OCI-LY1 (cell line): ENCODE measurements around the gene CSF2.
"Not testable (repeated sequence)": the region's sequence is repeated elsewhere in the genome, so short reads cannot be mapped to it uniquely, and the experiment has no call there.

Source experiments
- H2AFZ ChIP-seq: fragments of 200-600 bp; sonication (generic), shearing (Covaris generic); 2 replicates; pipeline ENCODE4 v1.6.0; 2014; ENCODE audit warnings: antibody characterized with exemption, mild to moderate bottlenecking, low read length
- H3F3A ChIP-seq: fragments of 200-600 bp; sonication (generic), shearing (Covaris generic); 2 replicates; pipeline ENCODE4 v1.6.0; 2014; ENCODE audit warnings: mild to moderate bottlenecking, antibody characterized with exemption, low read length, moderate library complexity; ENCODE audit not compliant: insufficient read depth
- H3K27ac ChIP-seq: fragments of 200-600 bp; sonication (generic); 2 replicates; pipeline ENCODE4 v1.5.1; 2014; ENCODE audit warnings: low read length, mixed run types, mild to moderate bottlenecking, low read depth; ENCODE audit not compliant: poor library complexity, severe bottlenecking
- H3K27me3 ChIP-seq: fragments of 200-600 bp; sonication (generic); 2 replicates; pipeline ENCODE4 v1.6.0; 2014; ENCODE audit warnings: antibody characterized with exemption, mild to moderate bottlenecking, low read length, moderate library complexity; ENCODE audit not compliant: insufficient read depth
- H3K36me3 ChIP-seq: fragments of 200-600 bp; sonication (generic); 2 replicates; pipeline ENCODE4 v1.6.1; 2014; ENCODE audit warnings: mild to moderate bottlenecking, antibody characterized with exemption, low read length, moderate library complexity, mixed read lengths; ENCODE audit not compliant: insufficient read depth
- H3K4me1 ChIP-seq: fragments of 200-600 bp; sonication (generic); 2 replicates; pipeline ENCODE4 v1.5.1; 2014; ENCODE audit warnings: mild to moderate bottlenecking, low read length, moderate library complexity; ENCODE audit not compliant: insufficient read depth, severe bottlenecking
- H3K4me2 ChIP-seq: fragments of 200-600 bp; sonication (generic), shearing (Covaris generic); 2 replicates; pipeline ENCODE4 v1.6.1; 2014; ENCODE audit warnings: low read length
- H3K4me3 ChIP-seq: fragments of 200-600 bp; sonication (generic); 2 replicates; pipeline ENCODE4 v1.5.1; 2014; ENCODE audit warnings: low read length, low read depth, mild to moderate bottlenecking, mixed read lengths; ENCODE audit not compliant: poor library complexity, severe bottlenecking
- H3K79me2 ChIP-seq: fragments of 200-600 bp; shearing (Covaris generic); 2 replicates; pipeline ENCODE4 v1.6.1; 2016; ENCODE audit warnings: mixed run types, low read length, mixed read lengths; ENCODE audit not compliant: insufficient read depth
- H3K9ac ChIP-seq: fragments of 200-600 bp; sonication (generic), shearing (Covaris generic); 2 replicates; pipeline ENCODE4 v1.6.1; 2014; ENCODE audit warnings: mild to moderate bottlenecking, low read length, mixed read lengths
- H3K9me2 ChIP-seq: fragments of 200-600 bp; sonication (generic), shearing (Covaris generic); 2 replicates; pipeline ENCODE4 v1.6.1; 2014; ENCODE audit warnings: low read depth, mild to moderate bottlenecking, low read length, mixed read lengths
- H3K9me3 ChIP-seq: fragments of 200-600 bp; shearing (Covaris generic); 2 replicates; pipeline ENCODE4 v1.6.1; 2014; ENCODE audit warnings: low read length, mixed read lengths
- H4K20me1 ChIP-seq: fragments of 200-600 bp; sonication (generic), shearing (Covaris generic); 2 replicates; pipeline ENCODE4 v1.6.0; 2016; ENCODE audit warnings: mild to moderate bottlenecking, low read length; ENCODE audit not compliant: insufficient read depth
- EZH2 ChIP-seq: fragments of 200-600 bp; sonication (generic), shearing (Covaris generic); IDR thresholded peaks from 2 replicates; pipeline ENCODE4 v1.8.0; 2017; ENCODE audit warnings: borderline replicate concordance, mixed run types, mild to moderate bottlenecking, antibody characterized with exemption, low read length, moderate library complexity, mixed read lengths
- TF ChIP-seq, protein P1 (sequence below): fragments of 200-600 bp; sonication (generic), shearing (Covaris generic); IDR thresholded peaks from 2 replicates; pipeline ENCODE4 v1.5.1; 2017; ENCODE audit warnings: mild to moderate bottlenecking, antibody characterized with exemption, low read length, moderate library complexity, mixed read lengths

CSF2 gene

DNA sequence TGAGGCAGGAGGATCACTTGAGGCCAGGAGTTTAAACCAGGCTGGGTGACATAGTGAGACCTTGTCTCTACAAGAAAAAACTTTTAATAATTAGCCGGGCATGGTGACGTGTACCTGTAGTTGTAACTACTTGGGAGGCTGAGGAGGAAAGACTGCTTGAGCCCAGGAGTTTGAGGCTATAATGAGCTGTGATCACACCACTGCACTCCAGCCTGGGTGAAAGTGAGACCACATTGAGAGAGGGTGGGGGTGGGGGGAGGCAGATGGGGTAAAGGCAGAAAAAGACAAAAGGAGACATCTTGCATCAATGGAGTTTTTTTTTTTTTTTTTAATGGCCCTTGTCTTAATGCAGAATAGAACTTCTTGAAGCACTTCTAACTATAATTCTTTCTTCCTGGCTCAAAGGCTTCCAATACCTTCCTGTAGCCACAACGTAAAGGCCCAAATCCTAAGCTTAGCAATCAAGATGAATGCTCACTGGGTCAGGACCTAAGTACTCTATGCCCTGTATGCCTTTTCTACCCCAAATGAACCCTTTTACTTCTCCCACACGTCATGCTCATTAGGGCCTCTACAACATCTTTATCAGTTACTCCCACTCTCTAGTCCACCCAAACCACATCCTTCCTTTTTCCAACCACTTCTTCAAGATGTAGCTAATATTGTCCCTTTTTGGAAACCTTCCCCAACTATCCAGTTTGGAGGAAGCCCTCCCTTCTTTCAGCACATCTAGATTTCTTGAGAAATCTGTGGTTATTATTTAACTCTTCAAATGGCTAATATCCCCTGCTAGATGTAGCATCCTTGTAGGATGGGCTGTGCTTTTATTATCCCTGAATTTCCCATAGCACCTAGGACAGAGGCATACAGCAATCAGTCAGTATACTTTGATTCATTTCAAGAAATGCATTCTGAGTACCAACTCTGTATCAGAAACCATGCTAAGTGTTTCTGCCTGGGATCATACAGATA lies 40.8 kb downstream of the CSF2 start:
- Histone ChIP-seq H3K27me3 (no peaks in the 10 kb centered on the region), H3K36me3 (no peaks in the 10 kb centered on the region), H2AFZ (no peak overlapping the region), H3F3A (no peaks in the 10 kb centered on the region), H3K9ac (no peak overlapping the region), H3K9me2 (no peaks in the 10 kb centered on the region), H3K79me2 (no peaks in the 10 kb centered on the region), H4K20me1 (no peaks in the 10 kb centered on the region), H3K4me2 (no peak overlapping the region), H3K4me3 (no peak overlapping the region), H3K27ac (no peak overlapping the region), H3K4me1 (no peaks in the 10 kb centered on the region), H3K9me3 (no peaks in the 10 kb centered on the region)
- no peak for TF ChIP-seq EZH2
- TF ChIP-seq, protein P1, sequence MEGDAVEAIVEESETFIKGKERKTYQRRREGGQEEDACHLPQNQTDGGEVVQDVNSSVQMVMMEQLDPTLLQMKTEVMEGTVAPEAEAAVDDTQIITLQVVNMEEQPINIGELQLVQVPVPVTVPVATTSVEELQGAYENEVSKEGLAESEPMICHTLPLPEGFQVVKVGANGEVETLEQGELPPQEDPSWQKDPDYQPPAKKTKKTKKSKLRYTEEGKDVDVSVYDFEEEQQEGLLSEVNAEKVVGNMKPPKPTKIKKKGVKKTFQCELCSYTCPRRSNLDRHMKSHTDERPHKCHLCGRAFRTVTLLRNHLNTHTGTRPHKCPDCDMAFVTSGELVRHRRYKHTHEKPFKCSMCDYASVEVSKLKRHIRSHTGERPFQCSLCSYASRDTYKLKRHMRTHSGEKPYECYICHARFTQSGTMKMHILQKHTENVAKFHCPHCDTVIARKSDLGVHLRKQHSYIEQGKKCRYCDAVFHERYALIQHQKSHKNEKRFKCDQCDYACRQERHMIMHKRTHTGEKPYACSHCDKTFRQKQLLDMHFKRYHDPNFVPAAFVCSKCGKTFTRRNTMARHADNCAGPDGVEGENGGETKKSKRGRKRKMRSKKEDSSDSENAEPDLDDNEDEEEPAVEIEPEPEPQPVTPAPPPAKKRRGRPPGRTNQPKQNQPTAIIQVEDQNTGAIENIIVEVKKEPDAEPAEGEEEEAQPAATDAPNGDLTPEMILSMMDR, result no peak

DNA sequence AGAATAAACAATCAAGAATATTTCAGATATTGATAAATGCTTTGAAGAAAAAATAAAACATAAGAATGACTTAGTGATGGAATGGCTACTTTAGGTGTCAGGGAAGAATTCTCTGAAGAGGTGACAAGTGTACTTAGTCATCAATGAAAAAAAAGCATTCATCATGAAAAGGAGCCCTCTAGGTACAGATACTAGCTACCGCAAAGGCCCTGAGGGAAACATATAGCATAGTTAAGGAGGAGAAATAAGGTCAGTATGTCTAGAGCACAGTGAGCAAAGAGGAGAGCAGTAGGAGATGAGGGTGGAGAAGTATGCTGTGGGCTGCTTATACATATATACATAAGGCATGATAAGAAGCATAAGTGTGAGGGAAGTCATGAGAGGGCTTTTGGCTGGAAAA lies 41.8 kb downstream of the CSF2 start:
- Histone ChIP-seq H3K9ac (no peak overlapping the region), H3K79me2 (no peaks in the 10 kb centered on the region), H3K36me3 (no peaks in the 10 kb centered on the region), H3K4me1 (no peaks in the 10 kb centered on the region), H3K9me2 (no peaks in the 10 kb centered on the region), H3K27ac (no peak overlapping the region), H3K9me3 (no peaks in the 10 kb centered on the region), H3K4me3 (no peak overlapping the region), H4K20me1 (no peaks in the 10 kb centered on the region), H3F3A (no peaks in the 10 kb centered on the region), H3K27me3 (no peaks in the 10 kb centered on the region), H3K4me2 (no peak overlapping the region), H2AFZ (no peak overlapping the region)
- TF ChIP-seq, protein P1, result no peak
- TF ChIP-seq EZH2, result no peak

DNA sequence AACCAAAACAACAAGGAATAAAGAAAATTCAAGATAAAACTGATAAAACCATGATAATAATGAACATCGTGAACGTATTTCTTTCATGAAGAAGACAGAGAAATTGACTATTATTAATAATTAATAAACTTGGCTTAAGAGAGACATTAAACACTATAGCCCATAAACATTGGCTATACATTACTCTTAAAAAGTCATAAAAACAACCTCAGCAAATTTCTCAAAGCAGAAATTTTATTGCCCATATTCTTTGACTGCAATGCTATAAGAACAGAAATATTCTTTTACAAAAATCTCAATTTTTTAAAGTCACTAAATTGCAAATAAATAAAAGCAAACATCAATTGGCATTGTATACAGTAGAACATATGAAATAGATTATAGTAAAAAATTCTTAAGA lies 42.5 kb downstream of the CSF2 start:
- Histone ChIP-seq H3K79me2 (no peaks in the 10 kb centered on the region), H3K4me3 (no peak overlapping the region), H3K36me3 (no peaks in the 10 kb centered on the region), H3K4me1 (no peaks in the 10 kb centered on the region), H3K9ac (no peak overlapping the region), H2AFZ (no peak overlapping the region), H3K27me3 (no peaks in the 10 kb centered on the region), H3K9me3 (no peaks in the 10 kb centered on the region), H3F3A (no peaks in the 10 kb centered on the region), H3K27ac (no peak overlapping the region), H3K4me2 (no peak overlapping the region), H3K9me2 (no peaks in the 10 kb centered on the region), H4K20me1 (no peaks in the 10 kb centered on the region)
- TF ChIP-seq, protein P1, result no peak
- no peak for TF ChIP-seq EZH2

DNA sequence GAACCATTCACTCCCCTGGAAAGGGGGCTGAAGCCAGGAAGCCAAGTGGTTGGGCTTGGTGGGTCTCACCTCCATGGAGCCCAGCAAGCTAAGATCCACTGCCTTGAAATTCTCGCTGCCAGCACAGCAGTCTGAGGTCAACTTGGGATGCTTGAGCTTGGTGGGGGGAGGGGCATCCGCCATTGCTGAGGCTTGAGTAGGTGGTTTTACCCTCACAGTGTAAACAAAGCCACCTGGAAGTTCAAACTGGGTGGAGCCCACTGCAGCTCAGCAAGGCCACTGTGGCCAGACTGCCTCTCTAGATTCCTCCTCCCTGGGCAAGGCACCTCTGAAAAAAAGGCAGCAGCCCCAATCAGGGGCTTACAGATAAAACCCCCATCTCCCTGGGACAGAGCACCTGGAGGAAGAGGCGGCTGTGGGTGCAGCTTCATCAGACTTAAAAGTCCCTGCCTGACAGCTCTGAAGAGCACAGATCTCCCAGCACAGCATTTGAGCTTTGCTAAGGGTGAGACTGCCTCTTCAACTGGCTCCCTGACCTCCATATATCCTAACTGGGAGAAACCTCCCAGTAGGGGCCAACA lies 43.4 kb downstream of the CSF2 start:
- H3K36me3 ChIP-seq, H3K9ac ChIP-seq, H2AFZ ChIP-seq, H3K27ac ChIP-seq, H3K4me1 ChIP-seq, H3K9me3 ChIP-seq, H3F3A ChIP-seq, H3K9me2 ChIP-seq, H3K79me2 ChIP-seq, H3K4me2 ChIP-seq, H4K20me1 ChIP-seq, H3K4me3 ChIP-seq, H3K27me3 ChIP-seq: not testable (repeated sequence)

DNA sequence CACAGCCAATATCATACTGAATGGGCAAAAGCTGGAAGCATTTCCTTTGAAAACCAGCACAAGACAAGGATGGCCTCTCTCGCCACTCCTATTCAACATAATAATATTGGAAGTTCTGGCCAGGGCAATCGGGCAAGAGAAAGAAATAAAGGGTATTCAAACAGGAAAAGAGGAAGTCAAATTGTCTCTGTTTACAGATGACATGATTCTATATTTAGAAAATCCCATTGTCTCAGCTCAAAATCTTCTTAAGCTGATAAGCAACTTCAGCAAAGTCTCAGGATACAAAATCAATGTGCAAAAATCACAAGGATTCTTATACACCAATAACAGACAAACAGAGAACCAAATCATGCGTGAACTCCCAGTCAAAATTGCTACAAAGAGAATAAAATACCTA lies 47.1 kb downstream of the CSF2 start:
- not testable (repeated sequence) for H3K27ac ChIP-seq, H3K9me2 ChIP-seq, H3K79me2 ChIP-seq, H3K4me1 ChIP-seq, H3K9ac ChIP-seq, H3K4me3 ChIP-seq, H3K9me3 ChIP-seq, H3K4me2 ChIP-seq, H3K36me3 ChIP-seq, H3K27me3 ChIP-seq, H2AFZ ChIP-seq, H3F3A ChIP-seq, H4K20me1 ChIP-seq
